Suprapubic skin (tissue), 4 donors: ENCODE data around the gene COL6A3. TPM values are rescaled to one million over a fixed set of nuclear protein-coding genes. Genes with fewer than 3 reads are reported as not detected.

ENCODE experiments used
- DNase-seq, 2 donors: peaks; one replicate each; pipeline ENCODE4 v3.0.0-alpha.2; 2019; ENCODE audit warnings: low spot score in 2 of 2
- H3K27ac ChIP-seq: fragments of 200-600 bp; sonication (generic); one replicate; pipeline ENCODE4 v1.5.1; 2019
- H3K27me3 ChIP-seq: fragments of 200-600 bp; sonication (generic); one replicate; pipeline ENCODE4 v1.5.1; 2019
- H3K36me3 ChIP-seq: fragments of 200-600 bp; sonication (generic); one replicate; pipeline ENCODE4 v1.5.1; 2019
- H3K4me1 ChIP-seq: fragments of 200-600 bp; sonication (generic); one replicate; pipeline ENCODE4 v1.5.1; 2019
- H3K4me3 ChIP-seq: fragments of 200-600 bp; sonication (generic); one replicate; pipeline ENCODE4 v1.5.1; 2019; ENCODE audit warnings: mild to moderate bottlenecking
- H3K9me3 ChIP-seq: fragments of 200-600 bp; sonication (generic); one replicate; pipeline ENCODE4 v1.5.1; 2019
- EP300 ChIP-seq: sonication (generic); formaldehyde crosslinking; IDR thresholded peaks from one replicate; pipeline ENCODE4 v1.6.1; 2017; ENCODE audit warnings: antibody characterized with exemption
- POLR2A ChIP-seq, 2 donors: fragments of 450-650 bp; IDR thresholded peaks; one replicate each; pipeline ENCODE4 v1.6.1; 2017; ENCODE audit warnings: antibody characterized with exemption in 2 of 2, mild to moderate bottlenecking in 2 of 2, moderate library complexity in 2 of 2
- POLR2AphosphoS5 ChIP-seq, 3 donors: sonication (generic); formaldehyde crosslinking; IDR thresholded peaks; one replicate each; pipeline ENCODE4 v1.6.1; 2017; ENCODE audit warnings: antibody characterized with exemption in 3 of 3
- WGBS: methylation state at CpG from one replicate; pipeline ENCODE4 v1.1.5; 2018; 5-methylcytosine and 5-hydroxymethylcytosine counted together
- total RNA-seq, 4 donors: library from RNA; depleted of rRNA; stranded (reverse); fragments of >200 nt; gene quantifications; one replicate each; pipeline ENCODE4 v1.1.0, GENCODE V29; 2016
- TF ChIP-seq, protein P1 (sequence below), 2 donors: fragments of 200-600 bp in 1 of 2; fragments of 450-650 bp in 1 of 2; sonication (generic) in 1 of 2; IDR thresholded peaks; one replicate each; pipeline ENCODE4 v1.5.1; 2016 to 2019; ENCODE audit warnings: antibody characterized with exemption in 2 of 2, mild to moderate bottlenecking in 1 of 2, moderate library complexity in 1 of 2

Gene COL6A3
- total RNA-seq, 4 donors from 2014 or later = 50.1 to 79.2 (median 66.3) TPM

DNA sequence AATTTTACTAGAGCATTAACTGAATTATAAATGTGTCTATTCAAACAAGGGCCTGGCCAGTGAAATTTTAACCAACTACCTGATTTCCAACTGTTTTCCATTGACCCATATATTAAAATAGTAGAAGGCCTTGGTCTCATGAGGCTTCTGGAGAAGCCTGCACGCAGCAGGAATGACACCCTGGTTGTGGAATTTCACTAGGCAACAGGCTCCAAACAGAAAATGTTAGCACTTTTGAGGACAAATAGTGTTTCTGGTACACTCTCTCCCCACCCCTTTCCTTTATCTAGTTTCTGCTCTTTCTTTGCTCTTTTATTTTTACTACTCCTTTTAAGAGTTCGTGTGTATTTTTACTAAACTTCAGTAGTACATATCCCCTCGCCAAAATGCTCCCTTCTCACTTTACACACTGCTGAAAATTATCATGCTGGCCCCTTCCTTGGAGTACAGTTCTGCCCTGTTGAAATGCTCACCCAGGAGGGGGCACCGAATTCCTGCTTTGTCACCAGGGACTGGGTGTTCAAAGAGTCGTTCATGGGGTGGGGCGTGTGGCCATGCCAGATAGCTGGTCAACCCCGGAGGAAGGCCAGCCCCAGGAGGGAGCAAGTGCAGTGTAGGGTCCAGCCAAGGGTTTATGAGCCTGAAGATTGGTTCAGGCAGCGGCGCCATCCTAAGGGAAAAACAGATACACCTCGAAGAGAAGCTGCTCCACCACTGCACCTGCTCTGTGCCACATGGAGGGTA lies 22.1 kb upstream of the COL6A3 start:
- Histone ChIP-seq H3K36me3 (no peaks in the 10 kb centered on the region), H3K9me3 (no peaks in the 10 kb centered on the region), H3K4me1 (peaks cover 29% of the 10 kb centered on the region), H3K4me3 (no peak overlapping the region), H3K27ac (peak overlapping the region; percentile 74), H3K27me3 (peaks cover 15% of the 10 kb centered on the region)
- DNase-seq = peak in 1 of 2 donors; percentile 67
- no peak for TF ChIP-seq POLR2A (IDR thresholded peaks at IDR 0.05)
- TF ChIP-seq POLR2AphosphoS5 (IDR thresholded peaks at IDR 0.05) = no peak
- TF ChIP-seq, protein P1, sequence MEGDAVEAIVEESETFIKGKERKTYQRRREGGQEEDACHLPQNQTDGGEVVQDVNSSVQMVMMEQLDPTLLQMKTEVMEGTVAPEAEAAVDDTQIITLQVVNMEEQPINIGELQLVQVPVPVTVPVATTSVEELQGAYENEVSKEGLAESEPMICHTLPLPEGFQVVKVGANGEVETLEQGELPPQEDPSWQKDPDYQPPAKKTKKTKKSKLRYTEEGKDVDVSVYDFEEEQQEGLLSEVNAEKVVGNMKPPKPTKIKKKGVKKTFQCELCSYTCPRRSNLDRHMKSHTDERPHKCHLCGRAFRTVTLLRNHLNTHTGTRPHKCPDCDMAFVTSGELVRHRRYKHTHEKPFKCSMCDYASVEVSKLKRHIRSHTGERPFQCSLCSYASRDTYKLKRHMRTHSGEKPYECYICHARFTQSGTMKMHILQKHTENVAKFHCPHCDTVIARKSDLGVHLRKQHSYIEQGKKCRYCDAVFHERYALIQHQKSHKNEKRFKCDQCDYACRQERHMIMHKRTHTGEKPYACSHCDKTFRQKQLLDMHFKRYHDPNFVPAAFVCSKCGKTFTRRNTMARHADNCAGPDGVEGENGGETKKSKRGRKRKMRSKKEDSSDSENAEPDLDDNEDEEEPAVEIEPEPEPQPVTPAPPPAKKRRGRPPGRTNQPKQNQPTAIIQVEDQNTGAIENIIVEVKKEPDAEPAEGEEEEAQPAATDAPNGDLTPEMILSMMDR (IDR thresholded peaks at IDR 0.05) = no peak
- TF ChIP-seq EP300 = no peak
- WGBS = 68% methylated on average over 10 of the region's 10 CpGs

DNA sequence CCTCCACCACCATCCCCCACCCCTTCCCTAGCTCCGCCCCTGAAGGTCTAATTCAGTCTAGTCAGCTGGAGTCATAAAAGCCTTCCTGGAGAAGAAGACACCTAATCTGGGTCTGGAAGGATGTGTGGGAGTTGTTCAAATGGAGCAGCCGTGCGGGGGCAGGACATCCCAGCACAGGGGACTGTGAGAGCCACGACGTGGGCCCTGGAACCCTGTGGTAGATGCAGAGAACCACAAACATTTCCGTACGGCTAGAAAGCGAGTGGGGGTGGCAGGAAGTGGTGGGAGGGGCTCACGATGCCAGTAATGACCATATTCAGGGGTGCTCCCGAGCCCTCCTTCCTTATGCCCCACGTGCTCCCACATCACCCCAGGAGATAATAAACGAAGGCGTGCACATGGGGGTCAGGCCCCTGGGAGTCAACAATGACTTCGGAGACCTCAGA lies 20.9 kb upstream of the COL6A3 start:
- Histone ChIP-seq H3K36me3 (no peaks in the 10 kb centered on the region), H3K27ac (peak overlapping the region; percentile 74), H3K4me3 (no peak overlapping the region), H3K27me3 (peaks cover 15% of the 10 kb centered on the region), H3K9me3 (no peaks in the 10 kb centered on the region), H3K4me1 (peaks cover 29% of the 10 kb centered on the region)
- 57% methylated on average over 9 of the region's 14 CpGs for WGBS
- DNase-seq = peak in 1 of 2 donors; percentile 52
- TF ChIP-seq POLR2A (IDR thresholded peaks at IDR 0.05) (no peak), EP300 (no peak), POLR2AphosphoS5 (IDR thresholded peaks at IDR 0.05) (no peak)
- TF ChIP-seq, protein P1 (IDR thresholded peaks at IDR 0.05) = no peak

GRCh38 chr2:237433920-237434676 lies 20.1 kb upstream of the COL6A3 start:
- TF ChIP-seq EP300 = no peak
- TF ChIP-seq POLR2A (IDR thresholded peaks at IDR 0.05) = no peak
- TF ChIP-seq, protein P1 (IDR thresholded peaks at IDR 0.05) = no peak
- TF ChIP-seq POLR2AphosphoS5 (IDR thresholded peaks at IDR 0.05) = no peak
- 64% methylated on average over 9 of the region's 13 CpGs for WGBS
- no peak overlapping the region for H3K4me3 ChIP-seq
- no peak overlapping the region for H3K27ac ChIP-seq
- H3K27me3 ChIP-seq = peaks cover 15% of the 10 kb centered on the region
- H3K9me3 ChIP-seq = no peaks in the 10 kb centered on the region
- peak in 1 of 2 donors; percentile 59 for DNase-seq
- H3K36me3 ChIP-seq = no peaks in the 10 kb centered on the region
- peaks cover 29% of the 10 kb centered on the region for H3K4me1 ChIP-seq

DNA sequence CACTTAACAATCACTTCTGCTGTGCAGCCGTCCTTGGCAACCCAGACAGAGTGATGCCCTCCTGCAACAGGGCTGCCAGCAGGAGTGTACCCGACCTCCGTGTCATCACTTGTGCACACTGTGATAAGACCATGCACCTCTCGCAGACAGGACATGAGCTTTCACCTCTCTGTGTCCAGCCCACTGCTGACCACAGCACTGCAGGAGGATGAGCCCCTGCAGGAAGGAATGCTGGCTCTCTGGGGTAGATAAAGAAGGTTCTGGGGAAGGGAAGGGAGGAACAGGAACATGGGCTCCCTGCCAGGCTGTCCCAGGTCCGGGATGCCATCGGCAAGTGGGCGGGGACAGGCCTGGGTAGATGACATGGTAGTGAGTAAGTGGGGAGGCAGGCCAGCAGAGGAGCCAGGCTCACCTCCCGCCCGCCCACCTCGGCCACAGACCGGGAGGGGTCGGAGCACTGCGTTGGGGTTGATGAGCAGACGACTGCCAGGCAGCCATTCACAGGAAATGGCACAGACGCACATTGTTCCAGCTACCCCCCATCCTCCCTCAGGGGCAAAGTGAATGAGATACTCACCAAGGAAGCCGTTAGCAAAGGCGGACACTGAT lies 18.6 kb upstream of the COL6A3 start:
- TF ChIP-seq POLR2AphosphoS5 (IDR thresholded peaks at IDR 0.05) = no peak
- no peak for TF ChIP-seq EP300
- TF ChIP-seq, protein P1 (IDR thresholded peaks at IDR 0.05) = no peak
- TF ChIP-seq POLR2A (IDR thresholded peaks at IDR 0.05) = no peak
- WGBS = 46% methylated on average over 15 of the region's 17 CpGs
- Histone ChIP-seq H3K27ac (no peak overlapping the region), H3K4me3 (no peak overlapping the region), H3K36me3 (no peaks in the 10 kb centered on the region), H3K4me1 (peaks cover 20% of the 10 kb centered on the region), H3K27me3 (peaks cover 15% of the 10 kb centered on the region), H3K9me3 (no peaks in the 10 kb centered on the region)
- peak in 1 of 2 donors; percentile 62 for DNase-seq
